GM21515 (cell line): ENCODE data around the gene OSBPL10.

Experiments
- ATAC-seq: cut with Tn5 transposase; IDR thresholded peaks from one replicate; pipeline ENCODE4 v1.9.1; 2021; ENCODE audit not compliant: unreplicated experiment

The OSBPL10 gene

DNA sequence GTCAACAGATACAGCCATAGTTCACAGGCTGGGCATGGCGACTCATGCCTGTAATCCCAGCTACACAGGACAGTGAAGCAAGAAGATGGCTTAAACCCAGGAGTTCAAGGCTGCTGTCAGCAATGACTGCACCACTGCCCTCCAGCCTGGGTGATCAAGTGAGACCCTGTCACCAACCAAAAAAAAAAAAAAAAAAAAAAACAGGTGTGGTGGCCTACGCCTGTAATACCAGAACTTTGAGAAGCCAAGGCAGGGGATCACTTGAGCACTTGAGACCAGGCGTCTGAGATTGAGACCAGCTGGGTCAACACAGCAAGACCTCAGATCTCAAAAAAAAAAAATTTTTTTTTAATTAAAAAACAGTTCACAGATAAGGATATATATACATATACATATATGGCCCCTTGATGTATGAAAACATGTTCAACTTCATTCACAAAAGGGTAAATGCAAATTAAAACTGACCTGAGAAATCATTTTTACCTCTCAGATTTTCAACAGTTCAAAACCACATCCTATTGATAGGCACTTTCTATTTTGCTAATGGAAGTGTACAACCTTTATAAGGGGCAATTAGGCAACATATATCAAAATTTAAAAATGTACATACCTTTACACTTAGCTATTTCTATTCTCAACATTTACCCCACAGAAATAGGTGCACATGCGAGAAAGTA is 51.1 kb downstream of the OSBPL10 start:
- ATAC-seq: no peak

DNA sequence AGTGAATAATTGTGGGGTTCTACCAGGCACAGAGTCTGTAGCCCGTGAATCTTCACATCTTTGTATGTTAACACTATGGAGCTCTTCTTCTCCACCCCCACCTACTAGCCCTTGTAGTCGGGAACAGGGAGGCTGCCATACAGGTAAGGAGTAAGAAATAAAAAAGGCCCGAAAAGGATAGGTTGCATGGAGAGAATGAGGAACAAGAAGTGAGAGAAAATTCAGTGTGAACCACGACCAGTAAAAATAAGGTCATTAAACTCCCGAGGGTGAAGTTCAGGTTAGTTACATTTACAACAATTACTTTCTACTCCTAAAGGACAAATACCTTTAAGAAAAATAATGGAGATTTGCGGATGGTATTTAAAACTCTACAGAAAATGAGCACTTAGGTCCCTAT is 53.3 kb downstream of the OSBPL10 start:
- ATAC-seq: no peak

DNA sequence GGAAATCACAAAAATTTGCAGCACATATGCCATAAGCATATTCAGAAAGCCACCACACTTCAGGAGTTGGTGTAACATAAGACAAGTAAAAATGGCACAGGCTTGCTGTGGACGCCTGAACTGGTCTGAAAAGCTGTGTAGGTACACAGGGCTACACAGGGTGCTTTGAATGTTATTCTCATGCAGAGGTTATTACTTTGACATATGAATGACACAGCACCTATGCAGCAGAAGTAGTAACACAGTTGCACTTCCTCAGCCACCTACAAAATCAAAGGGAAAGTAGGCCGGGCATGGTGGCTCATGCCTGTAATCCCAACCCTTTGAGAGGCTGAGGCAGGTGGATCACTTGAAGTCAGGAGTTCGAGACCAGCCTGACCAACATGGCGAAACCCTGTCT is 54.5 kb downstream of the OSBPL10 start:
- ATAC-seq: no peak

DNA sequence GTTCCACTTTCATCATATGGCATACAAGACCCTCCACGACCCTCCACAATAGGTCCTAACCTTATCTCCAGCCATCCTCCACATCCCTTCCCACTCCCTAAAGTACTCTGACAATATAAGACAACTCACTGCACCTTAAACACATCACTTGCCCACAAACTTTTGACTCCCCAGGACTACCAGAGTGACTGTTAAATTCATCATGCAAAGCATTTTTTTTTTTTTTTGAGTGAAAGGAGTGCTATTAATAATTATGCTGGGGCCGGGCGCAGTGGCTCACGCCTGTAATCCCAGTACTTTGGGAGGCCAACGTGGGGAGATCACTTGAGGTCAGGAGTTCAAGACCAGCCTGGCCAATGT is 55.8 kb downstream of the OSBPL10 start:
- ATAC-seq: no peak

DNA sequence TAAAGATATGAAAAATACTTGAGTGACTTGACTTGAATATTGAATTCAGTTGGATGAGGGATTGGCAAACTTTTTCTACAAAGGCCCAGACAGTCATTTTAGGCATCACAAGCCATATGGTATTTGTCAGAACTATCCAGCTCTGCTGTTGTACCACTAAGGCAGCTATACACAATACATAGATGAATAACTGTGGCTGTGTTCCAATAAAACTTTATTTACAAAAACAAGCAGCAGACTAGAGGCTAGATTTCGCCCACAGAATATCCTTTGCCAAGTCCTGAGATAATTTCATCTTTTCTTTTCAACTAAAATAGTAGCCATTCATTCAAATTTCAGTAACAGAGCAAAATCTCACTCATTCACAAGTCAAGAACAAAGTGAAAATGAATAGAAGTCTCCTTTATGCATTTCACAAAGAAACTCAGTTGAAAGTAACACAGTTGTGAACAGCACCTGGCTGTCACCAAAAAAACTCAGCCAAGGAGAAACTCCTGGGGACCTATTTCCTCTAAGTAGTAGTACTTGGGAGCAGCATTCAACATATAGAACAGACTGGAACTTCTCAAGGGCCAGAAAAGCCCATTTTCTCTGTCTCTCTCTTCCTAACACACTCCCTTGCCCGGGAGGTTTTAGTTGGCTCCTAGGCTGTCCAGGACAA is 56.3 kb downstream of the OSBPL10 start:
- no peak for ATAC-seq

DNA sequence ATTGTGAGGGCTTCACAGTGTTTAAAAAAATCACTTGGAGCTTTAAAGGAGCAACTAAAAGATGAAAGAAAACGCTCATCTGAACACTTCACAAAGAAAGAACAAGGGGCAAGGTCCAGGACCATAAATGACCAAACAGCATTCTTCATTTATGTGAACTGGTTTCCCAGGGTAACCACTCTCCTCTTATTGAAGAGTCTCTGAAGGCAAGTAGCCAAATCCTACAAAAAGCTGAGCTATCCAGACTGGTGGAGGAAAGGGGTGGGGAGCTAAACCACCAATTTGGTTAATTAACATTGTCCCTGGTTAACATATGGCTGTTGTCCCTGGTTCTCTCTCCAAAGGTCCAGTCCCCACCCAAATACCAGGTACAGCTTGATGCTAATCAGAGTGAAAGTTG is 58.1 kb downstream of the OSBPL10 start:
- no peak for ATAC-seq

DNA sequence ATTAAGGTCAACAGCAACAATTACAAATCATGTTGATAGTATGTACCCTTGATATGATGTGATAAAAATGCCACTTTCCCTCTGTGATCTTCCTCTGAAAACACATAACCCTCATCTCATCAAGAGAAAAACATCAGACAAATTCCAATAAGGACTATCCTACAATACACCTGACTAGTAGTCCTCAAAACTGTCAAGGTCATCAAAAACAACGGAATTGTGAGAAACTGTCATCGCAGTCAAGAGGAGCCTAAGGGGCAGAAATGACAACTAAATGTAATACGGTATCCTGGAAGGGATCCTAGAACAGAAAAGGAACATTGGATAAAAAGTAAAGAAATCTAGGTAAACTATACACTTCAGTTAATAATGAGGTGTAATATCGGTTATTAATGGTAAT is 59.2 kb downstream of the OSBPL10 start:
- no peak for ATAC-seq

DNA sequence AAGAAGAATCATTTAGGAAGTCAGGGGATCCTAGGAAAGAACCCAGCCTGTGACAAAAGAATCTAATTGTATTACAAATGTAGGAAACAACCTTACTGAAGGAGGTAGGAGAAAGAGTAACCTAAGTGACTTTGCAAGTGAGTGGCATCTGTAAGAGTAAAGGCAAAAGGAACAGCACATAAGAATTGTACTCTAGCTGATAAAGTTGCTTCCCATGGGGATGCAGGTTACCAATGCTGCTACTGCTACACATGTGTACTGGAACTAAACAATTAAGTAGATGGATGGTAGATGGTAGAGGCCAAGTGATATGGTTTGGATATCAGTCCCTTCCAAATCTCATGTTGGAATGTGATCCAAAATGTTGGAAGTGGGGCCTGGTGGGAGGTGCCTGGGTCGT is 60.8 kb downstream of the OSBPL10 start:
- no peak for ATAC-seq

DNA sequence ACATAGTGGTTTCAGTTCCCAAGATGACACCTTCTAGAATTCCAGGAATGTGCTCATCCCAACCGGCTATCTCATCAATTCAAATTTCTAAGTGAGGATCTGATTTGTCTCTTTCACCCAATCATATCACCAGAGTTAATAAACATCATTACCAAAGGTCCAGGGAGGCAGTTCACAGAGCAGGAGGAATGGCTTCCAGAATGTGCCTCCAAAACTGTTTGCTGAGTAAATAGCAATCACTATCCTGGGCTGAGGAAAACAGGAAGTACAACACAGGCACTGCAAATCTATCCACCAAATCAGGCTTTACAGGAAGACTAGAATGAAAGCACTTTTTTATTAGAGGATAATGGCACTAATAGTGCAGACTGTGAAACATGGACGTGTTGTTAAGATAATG is 61.5 kb downstream of the OSBPL10 start:
- no peak for ATAC-seq

DNA sequence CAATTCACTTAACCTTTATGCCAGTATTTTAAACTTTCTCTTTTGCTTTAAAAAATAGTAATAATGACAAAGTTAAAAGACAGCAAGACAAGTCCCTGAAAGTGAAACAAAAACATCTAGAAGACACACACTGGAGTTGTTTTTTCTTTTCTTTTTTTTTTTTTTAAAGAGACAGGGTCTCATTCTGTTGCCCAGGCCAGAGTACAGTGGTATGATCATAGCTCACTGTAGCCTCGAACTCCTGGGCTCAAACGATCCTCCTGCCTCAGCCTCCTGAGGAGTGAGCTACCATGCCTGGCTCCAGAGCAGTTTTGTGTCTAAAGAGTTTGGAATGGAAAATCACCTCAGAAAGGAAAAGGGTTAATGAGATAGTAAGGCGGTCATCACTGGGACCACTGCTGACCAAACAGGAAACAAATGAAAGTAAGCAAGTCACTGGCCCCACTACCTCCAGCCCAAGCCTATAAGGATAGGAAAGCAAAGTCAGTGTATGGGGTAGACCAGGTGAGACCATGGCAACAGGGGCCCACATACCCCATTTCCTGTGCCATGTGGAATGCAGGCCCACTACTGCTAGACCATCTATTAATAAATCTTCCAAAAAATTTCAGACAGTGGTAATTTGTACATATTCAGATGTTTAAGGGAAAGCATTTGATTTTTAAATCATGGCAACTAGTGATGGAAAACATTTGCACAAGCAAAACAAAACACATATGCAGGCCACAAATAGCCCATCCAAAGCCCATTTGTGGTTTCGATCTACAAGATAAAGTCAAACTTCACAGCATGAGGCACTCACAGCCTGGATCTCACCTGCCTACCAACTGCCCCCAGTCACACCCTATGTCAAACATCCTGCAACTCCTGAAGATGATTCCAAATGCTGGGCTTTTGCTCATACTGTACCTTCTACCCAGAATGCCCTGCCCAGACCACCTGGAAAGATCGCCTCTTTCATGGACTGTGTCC is 62.6 kb downstream of the OSBPL10 start:
- peak; percentile 55 for ATAC-seq

DNA sequence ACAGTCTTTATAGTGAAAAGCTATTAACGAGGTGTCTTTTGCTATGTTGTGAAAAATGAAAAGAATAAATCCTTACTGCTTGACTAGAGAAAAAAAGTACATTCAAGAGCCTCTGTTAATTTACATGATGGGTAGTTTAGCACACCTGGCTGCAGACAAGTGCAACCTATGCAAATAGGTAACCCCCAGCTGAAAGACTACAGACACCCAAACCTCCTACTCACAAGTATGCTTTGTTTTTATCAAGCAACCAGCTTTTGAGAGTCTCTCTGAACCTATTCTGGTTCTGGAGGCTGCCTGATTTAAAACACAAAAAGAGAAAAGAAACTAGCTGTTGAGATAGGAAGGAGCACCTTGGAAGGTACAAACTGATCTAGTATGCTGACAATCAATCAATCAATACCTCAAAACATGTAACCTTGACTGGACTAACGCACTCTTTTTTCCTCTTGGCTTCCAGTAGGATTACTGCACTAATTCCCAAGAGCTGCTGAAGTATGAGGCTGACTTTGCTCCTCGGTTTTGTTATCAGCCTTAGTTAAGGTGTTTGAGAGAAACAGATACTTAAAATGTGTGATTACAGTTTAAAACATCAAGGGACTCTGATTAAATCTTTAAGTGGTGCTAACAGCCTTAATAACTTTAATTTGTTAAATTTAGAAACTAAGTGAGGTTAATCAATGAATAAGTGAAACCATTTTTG is 63.6 kb downstream of the OSBPL10 start:
- peak; percentile 92 for ATAC-seq

DNA sequence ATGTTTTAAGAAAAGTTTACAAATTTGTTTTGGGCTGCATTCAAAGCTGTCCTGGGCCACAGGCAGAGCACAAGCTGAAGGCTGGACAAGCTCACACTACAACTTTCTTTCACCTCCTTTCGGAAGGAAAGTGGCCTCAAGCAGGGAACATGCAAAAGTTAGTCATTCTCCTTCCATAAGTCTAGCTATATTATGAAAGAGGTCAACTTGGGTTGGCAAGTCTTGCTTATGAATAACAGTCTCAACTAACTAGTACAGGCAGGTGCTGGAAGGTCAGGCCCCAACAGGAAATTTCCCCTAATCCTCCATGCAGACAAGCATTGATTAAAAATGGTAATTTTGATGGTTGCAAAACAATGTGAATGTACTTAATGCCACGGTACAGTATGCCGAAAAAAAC is 69.4 kb downstream of the OSBPL10 start:
- ATAC-seq: no peak

DNA sequence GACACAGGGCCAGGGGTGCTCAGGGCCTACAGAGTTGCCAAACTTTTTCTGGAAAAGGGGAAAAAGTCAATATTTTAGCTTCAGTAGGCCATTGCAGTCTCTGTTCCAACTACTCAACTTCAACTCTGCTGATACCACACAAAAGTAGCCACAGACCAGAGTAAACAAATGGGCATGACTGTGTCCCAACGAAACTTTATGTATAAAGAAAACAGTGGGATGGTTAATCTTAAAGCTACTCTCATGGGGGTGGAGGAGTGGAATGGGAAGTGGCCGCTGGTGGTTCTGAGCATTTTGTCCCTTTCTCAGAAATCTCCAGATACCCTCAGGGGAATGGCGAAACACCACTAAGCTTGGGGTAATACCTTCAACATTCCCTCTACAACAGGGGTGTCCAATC is 69.9 kb downstream of the OSBPL10 start:
- no peak for ATAC-seq

DNA sequence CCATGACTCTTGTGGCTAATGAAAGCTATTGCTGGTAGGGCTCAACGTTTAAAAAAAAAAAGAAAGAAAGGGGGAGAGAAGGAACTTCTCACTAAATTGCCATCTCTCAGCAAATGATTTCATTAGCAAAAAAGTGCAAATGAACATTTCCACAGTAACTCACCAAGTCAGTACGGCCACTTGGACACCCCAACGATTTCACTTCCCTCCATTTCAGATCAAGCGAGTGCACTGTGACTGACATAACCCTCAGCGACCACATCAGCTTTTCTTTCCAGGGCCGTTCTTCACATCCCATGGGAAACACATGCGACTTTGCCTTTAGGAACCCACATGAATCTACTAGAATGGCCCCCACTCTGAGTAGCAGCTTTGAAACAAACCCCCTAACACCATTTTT is 71.6 kb downstream of the OSBPL10 start:
- no peak for ATAC-seq

DNA sequence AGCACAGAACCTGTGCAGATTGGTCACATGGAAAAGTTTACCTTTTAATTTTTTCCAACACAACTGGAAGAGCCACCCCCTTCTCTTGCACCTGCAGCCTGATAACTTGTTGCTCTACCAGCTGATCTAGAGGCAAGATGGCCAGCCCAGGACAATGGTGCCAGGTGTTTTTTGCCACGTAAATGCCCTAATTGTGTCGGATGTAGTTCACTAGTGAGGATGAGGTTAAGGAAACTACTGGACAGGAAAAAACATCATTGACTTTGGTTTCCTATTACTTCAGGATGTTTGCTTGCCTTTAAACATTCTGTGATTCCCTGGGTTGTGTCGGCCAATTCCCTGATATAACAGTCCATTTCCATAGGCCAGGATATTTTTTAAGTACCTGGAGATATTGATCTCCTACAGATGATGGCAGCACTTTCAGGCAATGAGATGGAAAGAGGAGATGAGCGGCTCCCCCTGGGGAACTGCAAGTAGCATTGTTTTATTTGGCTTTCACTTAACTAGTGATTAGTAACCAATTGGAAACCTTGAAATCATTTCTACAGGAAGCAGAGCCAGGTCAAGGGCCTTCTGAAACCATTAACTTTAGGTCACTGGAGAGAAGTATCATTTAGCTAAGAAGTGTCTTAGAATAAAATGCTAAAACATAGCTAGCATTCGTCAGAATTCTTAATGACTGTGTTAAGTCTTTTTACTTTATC is 72.5 kb downstream of the OSBPL10 start:
- no peak for ATAC-seq

DNA sequence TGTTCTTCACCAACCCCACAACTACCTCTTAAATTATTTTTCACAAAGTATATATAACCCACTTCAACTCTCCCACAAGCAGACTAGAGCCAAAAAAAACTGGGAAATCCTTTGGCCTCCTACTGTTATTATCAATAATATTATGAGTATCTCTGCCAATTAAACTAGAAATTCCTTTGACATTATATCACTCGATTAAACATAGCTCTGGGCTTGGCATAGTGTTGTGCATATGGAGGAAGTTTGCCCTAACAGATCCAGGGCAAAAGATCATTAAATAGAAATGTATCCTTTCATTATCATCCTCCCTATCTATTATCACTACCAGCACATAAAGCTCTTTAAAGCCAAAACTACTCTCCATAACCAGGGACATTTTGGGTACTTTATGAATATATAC is 74.9 kb downstream of the OSBPL10 start:
- no peak for ATAC-seq

DNA sequence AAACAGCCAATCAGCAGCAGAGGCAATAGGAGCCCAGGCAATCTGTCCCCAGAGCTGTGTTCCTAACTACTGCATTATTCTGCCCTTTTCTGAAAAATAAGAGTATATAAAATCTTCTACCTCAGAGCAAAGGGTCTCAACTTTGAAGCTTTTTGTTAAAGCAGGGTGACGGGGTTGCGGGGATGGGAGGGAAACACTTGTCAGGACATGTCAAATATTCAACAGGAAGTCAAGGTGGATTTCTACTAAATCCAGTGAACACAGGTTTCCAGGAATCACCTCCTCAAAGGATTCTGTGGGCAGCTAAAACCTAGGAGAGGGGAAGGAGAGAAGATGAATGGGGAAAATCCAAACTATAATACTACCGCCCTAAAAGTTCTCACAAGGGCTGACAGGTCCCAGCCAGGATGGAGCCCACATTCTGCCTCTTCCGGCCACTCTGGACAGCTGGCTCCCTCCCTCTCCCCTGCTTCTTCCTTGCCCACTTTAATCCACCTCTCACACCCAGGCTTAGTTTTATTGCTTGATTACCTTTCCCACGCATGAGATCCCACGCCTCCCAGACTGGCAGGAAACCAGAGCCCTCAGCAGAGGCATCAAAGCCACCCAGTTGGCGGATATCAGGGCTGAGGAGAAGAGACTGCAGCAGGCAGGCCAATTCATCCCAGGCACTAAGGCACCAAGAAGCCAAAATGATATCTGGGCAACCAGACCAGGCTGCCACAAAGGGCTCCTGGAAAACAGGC is 77.2 kb downstream of the OSBPL10 start:
- ATAC-seq: no peak

DNA sequence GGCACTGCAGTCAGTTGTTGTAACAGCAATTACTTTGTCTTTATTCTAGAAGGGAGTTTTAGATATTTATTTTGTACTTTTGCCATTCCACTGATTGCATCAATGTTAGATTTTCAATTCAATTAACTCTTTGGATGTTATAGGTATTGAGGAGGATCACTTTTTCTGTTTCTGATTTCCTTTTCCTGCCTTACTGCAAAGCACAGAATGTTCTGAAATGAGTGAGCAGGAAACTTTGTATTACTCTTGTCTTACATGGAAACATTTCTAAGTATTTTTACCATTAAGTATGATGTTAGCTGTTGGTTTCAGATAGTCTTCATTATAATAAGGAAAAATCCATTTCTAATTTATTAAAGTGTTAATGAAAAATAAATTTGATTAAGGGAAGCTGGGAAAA is 80.5 kb downstream of the OSBPL10 start:
- ATAC-seq: no peak

DNA sequence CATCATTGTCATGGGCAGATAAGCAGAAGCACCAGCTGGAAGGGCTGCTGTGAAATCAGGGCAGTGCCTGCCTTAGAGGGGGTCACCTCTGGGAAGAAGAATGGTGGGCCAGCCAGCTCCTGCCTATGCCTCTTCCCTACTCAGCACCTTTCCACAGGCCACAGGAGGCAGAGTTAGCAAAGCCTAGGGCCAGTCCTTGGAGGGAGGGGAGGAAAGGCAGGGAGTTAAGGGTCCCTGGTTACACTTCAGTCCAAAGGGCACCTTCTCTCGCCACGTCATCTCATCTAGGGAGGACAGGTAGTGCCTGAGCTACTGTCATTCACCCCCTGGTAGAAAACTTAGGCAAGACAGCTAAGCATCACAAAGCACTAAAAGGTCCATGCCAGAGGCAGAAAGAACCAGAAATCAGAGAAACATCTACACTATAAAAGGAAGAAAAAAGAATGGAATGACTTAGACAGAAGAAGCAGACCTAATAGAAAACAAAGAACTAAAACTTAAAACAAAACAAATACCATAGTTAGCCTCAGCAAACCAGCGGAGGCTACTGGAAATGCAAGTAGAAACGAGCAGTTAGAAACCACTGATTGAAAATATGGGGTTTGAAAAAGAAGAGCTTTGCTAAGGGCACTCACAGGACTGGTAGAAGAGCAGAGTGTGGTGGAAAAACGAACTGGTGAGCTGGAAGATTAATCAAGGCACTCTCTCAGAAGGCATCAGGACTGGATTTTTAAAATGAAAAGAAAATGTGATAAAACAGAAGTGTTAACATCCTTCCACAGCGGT is 84.2 kb downstream of the OSBPL10 start:
- no peak for ATAC-seq
